Esophagus muscularis mucosa (tissue), 4 donors: Measurements from ENCODE around the gene MME.

ENCODE experiments used
- EP300 ChIP-seq: sonication (generic); formaldehyde crosslinking; IDR thresholded peaks from one replicate; pipeline ENCODE4 v1.6.1; 2017; ENCODE audit warnings: antibody characterized with exemption
- POLR2A ChIP-seq: fragments of 450-650 bp; IDR thresholded peaks from one replicate; pipeline ENCODE4 v1.6.1; 2017; ENCODE audit warnings: antibody characterized with exemption, moderate library complexity, mild to moderate bottlenecking, low read depth
- POLR2AphosphoS5 ChIP-seq, 2 donors: sonication (generic); formaldehyde crosslinking; IDR thresholded peaks; one replicate each; pipeline ENCODE4 v1.6.1; 2017; ENCODE audit warnings: antibody characterized with exemption in 2 of 2
- TF ChIP-seq, protein P1 (sequence below), 3 experiments: fragments of 200-600 bp in 2 of 3; fragments of 450-650 bp in 1 of 3; sonication (generic) in 2 of 3; IDR thresholded peaks; one replicate each; pipeline ENCODE4 v1.5.1; 2017 to 2019; ENCODE audit warnings: antibody characterized with exemption in 3 of 3, mild to moderate bottlenecking in 2 of 3, moderate library complexity in 1 of 3

DNA sequence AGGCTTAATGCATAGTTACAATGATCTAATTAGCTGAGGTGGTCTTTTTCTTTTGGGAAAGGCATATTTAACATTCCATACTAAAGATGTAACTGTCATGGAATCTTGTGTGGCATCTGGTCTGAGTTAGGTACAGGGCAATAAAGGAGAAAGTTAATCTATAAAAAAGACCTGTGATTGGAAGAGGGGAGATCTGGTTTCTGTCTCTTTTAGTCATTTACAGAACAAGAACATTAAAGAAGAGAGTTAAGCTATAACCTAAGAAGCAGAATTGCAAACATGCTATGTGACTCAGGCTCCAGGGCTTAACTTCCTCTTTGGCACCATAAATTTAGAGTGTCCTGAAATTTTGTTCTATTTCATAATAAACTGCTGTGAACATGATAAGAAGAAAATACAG is 47.2 kb upstream of the MME start:
- TF ChIP-seq POLR2A (no peak), POLR2AphosphoS5 (IDR thresholded peaks at IDR 0.05) (no peak), EP300 (no peak)
- TF ChIP-seq, protein P1, sequence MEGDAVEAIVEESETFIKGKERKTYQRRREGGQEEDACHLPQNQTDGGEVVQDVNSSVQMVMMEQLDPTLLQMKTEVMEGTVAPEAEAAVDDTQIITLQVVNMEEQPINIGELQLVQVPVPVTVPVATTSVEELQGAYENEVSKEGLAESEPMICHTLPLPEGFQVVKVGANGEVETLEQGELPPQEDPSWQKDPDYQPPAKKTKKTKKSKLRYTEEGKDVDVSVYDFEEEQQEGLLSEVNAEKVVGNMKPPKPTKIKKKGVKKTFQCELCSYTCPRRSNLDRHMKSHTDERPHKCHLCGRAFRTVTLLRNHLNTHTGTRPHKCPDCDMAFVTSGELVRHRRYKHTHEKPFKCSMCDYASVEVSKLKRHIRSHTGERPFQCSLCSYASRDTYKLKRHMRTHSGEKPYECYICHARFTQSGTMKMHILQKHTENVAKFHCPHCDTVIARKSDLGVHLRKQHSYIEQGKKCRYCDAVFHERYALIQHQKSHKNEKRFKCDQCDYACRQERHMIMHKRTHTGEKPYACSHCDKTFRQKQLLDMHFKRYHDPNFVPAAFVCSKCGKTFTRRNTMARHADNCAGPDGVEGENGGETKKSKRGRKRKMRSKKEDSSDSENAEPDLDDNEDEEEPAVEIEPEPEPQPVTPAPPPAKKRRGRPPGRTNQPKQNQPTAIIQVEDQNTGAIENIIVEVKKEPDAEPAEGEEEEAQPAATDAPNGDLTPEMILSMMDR (IDR thresholded peaks at IDR 0.05): no peak
